ENCODE data around the gene NPHP3.
"Not testable (repeated sequence)": the region's sequence is repeated elsewhere in the genome, so short reads cannot be mapped to it uniquely, and the experiment has no call there.

The NPHP3 gene

DNA sequence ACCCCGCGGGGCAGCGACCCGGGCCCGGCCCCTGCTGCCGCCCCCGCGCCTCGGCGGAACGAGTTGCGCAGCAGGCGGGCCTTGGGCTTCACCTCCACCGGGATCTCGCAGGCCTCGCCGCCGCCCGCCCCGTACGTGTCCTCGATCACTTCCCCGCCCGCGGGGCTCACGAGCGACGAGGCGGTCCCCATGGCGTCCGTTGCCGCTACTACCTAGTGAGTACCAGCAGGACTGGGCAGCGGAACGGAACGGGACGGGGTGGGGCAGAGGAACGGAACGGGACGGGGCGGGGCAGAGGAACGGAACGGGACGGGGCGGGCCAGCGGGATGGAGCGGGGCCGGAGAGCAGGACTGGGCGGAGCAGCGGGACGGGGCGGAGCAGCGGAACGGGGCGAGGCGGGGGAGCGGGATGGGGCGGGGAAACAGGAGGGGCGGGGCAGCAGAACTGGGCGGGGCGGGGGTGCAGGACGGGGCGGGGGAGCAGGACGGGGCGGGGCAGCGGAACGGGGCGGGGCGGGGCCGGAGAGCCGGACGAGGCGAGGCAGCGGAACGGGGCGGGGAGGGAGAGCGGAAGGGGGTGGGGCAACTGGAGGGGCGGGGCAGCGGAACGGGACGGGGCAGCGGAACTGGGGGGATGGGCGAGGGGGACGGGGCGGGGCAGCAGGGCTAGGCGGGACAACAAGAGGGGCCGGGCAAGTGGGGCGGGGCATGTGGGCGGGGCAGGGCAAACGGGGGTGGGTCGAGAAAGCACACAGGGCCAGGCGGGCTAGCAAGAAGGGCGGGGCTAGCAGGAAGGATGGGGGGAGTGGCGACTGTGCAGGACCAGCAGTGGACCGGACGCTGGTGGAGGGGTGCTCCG, at the start of gene NPHP3:
Gene NPHP3, minus strand, starts transcription at position 245 of the 859 bp plus-strand sequence. Its CDS starts 54 bp downstream, at position 191.
- peak; percentile 99 for DNase-seq (ENCODE audit: low spot score)
- H3K27ac ChIP-seq = peak within 1 kb of the TSS; percentile 93 to 100
- TF ChIP-seq, protein P1, sequence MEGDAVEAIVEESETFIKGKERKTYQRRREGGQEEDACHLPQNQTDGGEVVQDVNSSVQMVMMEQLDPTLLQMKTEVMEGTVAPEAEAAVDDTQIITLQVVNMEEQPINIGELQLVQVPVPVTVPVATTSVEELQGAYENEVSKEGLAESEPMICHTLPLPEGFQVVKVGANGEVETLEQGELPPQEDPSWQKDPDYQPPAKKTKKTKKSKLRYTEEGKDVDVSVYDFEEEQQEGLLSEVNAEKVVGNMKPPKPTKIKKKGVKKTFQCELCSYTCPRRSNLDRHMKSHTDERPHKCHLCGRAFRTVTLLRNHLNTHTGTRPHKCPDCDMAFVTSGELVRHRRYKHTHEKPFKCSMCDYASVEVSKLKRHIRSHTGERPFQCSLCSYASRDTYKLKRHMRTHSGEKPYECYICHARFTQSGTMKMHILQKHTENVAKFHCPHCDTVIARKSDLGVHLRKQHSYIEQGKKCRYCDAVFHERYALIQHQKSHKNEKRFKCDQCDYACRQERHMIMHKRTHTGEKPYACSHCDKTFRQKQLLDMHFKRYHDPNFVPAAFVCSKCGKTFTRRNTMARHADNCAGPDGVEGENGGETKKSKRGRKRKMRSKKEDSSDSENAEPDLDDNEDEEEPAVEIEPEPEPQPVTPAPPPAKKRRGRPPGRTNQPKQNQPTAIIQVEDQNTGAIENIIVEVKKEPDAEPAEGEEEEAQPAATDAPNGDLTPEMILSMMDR (IDR thresholded peaks at IDR 0.05) = no peak

GRCh38 chr3:132758740-132759139, 36.5 kb upstream of the NPHP3 start:
- no peak for DNase-seq (ENCODE audit: low spot score)
- H3K4me3 ChIP-seq = no peak overlapping the region
- TF ChIP-seq, protein P1 (IDR thresholded peaks at IDR 0.05) = no peak
- no peak overlapping the region for H3K27ac ChIP-seq

More for the DNA sequence above, at the start of gene NPHP3:
- peak within 1 kb of the TSS; percentile 99 for H3K4me3 ChIP-seq

GRCh38 chr3:132756108-132756650, 34.0 kb upstream of the NPHP3 start:
- Histone ChIP-seq H3K4me3 (no peak overlapping the region), H3K27ac (no peak overlapping the region)
- TF ChIP-seq, protein P1 (IDR thresholded peaks at IDR 0.05) = no peak
- no peak for DNase-seq (ENCODE audit: low spot score)

DNA sequence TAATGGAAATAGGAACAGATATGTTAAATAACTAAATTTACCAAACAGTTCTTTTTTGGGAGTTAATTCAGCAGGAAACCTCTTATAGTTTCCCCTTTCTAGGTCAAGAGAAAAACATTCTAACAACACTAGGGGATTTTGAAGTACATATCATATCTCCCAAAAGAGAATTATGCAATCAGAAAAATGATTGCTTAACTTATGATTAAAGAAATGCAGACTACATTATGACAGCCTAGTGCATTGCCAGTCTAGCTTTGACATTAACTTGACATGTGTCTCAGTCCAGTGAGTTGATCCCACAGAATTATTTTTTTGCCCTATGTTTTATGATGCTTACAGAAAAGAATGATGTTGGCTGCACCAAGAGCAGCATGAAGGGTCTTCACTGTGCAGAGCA, 31.7 kb upstream of the NPHP3 start:
- Histone ChIP-seq H3K4me3 (no peak overlapping the region), H3K27ac (no peak overlapping the region)
- TF ChIP-seq, protein P1 (IDR thresholded peaks at IDR 0.05) = no peak
- no peak for DNase-seq (ENCODE audit: low spot score)

GRCh38 chr3:132749786-132750185, 27.6 kb upstream of the NPHP3 start:
- Histone ChIP-seq H3K4me3 (no peak overlapping the region), H3K27ac (no peak overlapping the region)
- TF ChIP-seq, protein P1 (IDR thresholded peaks at IDR 0.05) = no peak
- no peak for DNase-seq (ENCODE audit: low spot score)

DNA sequence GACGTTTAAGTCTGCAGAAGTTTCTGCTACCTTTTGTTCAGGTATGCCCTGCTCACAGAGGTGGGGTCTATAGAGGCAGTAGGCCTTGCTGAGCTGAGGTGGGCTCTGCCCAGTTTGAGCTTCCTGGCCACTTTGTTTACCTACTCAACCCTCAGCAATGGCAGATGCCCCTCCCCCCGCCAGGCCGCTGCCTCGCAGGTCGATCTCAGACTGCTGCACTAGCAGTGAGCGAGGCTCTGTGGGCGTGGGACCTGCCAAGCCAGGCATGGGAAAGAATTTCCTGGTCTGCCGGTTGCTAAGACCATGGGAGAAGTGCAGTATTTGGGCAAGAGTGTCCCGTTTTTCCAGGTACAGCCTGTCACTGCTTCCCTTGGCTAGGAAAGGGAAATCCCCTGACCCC, 24.5 kb upstream of the NPHP3 start:
- not testable (repeated sequence) for H3K27ac ChIP-seq; H3K4me3 ChIP-seq; DNase-seq (ENCODE audit: low spot score)

DNA sequence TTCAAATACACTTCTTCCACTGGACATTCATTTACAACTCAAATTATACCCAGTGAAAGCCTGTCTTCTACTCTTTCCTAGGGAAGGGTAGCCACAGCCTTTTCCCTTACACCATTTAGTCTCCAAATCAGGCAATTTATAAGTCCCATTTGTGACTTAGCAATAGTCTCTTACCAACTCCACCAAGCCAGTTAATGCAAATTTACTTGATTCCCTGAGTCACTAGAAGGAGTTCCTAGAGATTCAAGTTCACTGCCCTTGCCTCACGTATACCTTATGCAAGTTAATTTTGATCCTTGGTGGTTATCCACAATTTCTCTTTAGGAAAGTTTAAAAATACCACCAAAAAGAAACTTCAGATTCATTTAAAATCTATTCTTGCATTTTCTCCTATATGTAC, 16.1 kb upstream of the NPHP3 start:
- H3K27ac ChIP-seq = no peak overlapping the region
- TF ChIP-seq, protein P1 (IDR thresholded peaks at IDR 0.05) = no peak
- DNase-seq (ENCODE audit: low spot score) = no peak
- H3K4me3 ChIP-seq = no peak overlapping the region
